Activated CD4-positive, alpha-beta memory T cell treated with anti-CD3 and anti-CD28 coated beads, Interleukin-2, amount 10 ng/mL, durations not matched to agents 7 days and 5 days (primary cell): ENCODE results near the gene BORCS6. TPM values are rescaled to one million over a fixed set of nuclear protein-coding genes. Genes with fewer than 3 reads are reported as not detected.

ENCODE experiments used
- CTCF ChIA-PET: fragments of 350-600 bp; sonication (Branson Sonifier 250); formaldehyde crosslinking; loops from one replicate; lab custom pipeline; 2021; ENCODE audit warnings: antibody characterized with exemption, inconsistent platforms; lab: Charles Lee
- POLR2A ChIA-PET: fragments of 350-600 bp; sonication (Branson Sonifier 250); formaldehyde crosslinking; loops from one replicate; lab custom pipeline; 2021; ENCODE audit warnings: antibody characterized with exemption; lab: Charles Lee
- DNase-seq: peaks from one replicate; pipeline ENCODE4 v3.0.0-alpha.2; 2020
- H3K27ac Mint-ChIP-seq: one replicate; pipeline ENCODE4 v1.8.0; 2021; ENCODE audit warnings: mild to moderate bottlenecking, mixed read lengths
- H3K27me3 Mint-ChIP-seq: one replicate; pipeline ENCODE4 v1.8.0; 2021; ENCODE audit warnings: mixed read lengths
- H3K36me3 Mint-ChIP-seq: one replicate; pipeline ENCODE4 v1.8.0; 2021; ENCODE audit warnings: low read depth, mixed read lengths
- H3K4me1 Mint-ChIP-seq: one replicate; pipeline ENCODE4 v1.8.0; 2021; ENCODE audit warnings: mixed read lengths
- H3K4me3 Mint-ChIP-seq: one replicate; pipeline ENCODE4 v1.8.0; 2021; ENCODE audit warnings: mild to moderate bottlenecking, mixed read lengths
- H3K9me3 Mint-ChIP-seq: one replicate; pipeline ENCODE4 v1.8.0; 2021; ENCODE audit warnings: mixed read lengths
- total RNA-seq, 2 experiments: library from RNA; stranded (reverse); gene quantifications; one replicate each; pipeline ENCODE4 v1.2.3, GENCODE V29; 2021

BORCS6 gene
- total RNA-seq, 2 experiments from 2014 or later, result 16.3 to 17.0 TPM

DNA sequence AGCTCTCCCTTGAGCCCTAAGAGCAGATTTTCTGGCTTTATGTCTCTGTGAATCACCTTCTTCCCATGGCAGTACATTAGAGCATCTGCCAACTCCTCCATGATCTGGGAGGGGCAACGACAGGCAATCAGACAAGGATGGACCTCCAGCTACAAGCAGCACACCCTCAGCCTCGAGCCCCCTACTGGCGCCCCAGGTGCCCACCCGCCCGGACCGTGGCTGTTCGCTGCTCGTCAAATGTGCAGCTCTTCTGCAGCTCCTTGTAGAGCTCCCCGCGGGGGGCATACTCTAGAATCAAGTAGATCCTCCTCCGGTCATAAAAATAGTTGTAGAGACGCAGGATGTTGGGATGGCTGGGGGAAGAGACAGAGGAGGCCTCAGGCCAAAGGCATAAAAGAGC is 16.6 kb upstream of the BORCS6 start:
- Mint-ChIP-seq H3K9me3 (no peaks in the 10 kb centered on the region), H3K27me3 (no peaks in the 10 kb centered on the region), H3K4me1 (peaks cover 46% of the 10 kb centered on the region), H3K36me3 (peaks cover 66% of the 10 kb centered on the region), H3K27ac (peak overlapping the region; percentile 58), H3K4me3 (no peak overlapping the region)
- POLR2A ChIA-PET, result interaction anchor here (1.2 to 25.1 kb wide), 6 partner anchors 14 to 89 kb away, joined by 3 to 612 read pairs (median 6); partner anchors contain the start of genes BORCS6 and SLC25A35
- CTCF ChIA-PET, result interaction anchor here (0.5 to 1.8 kb wide), 3 partner anchors 8 to 15 kb away, joined by 3 to 6 read pairs (median 5); no protein-coding TSS in a partner anchor
- no peak for DNase-seq

DNA sequence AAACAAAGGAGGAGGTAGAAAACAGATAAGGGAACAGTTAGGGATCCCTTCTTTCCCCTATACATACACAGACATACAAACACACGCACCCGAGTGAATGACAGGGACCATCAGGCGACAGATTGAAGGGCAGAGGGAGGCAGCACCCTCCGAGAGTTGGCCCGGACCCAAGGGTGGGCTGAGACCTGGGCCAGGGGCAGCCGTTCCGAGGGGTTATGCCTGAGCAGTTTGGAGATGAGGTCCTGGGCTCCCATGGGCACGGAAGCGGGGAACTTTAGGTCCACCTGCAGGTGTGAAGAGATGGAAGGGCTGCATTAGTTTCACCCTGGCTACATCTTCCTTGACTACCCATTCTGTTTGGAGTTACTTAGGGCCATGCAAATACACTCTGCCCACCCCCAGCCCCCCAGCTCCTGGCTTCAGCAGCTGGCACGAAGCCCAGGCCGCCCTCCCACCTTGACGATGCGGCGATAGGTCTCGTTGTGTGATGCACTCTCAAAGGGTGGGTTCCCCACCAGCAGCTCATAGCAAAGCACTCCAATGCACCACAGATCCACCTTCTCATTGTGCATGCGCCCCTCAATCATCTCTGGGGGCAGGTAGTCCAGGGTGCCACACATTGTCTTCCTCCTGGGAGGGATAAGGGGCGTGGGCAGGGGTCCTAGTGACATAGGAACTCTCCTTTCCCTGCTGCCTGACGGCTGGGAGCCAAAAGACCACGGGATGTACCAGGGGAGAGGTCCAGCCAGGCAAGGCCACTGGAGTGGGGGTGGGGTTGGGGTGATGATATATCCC is 15.0 kb upstream of the BORCS6 start:
- CTCF ChIA-PET, result no interaction called here
- peaks cover 73% of the 10 kb centered on the region for H3K36me3 Mint-ChIP-seq
- POLR2A ChIA-PET, result interaction anchor here (11.5 to 25.1 kb wide), 2 partner anchors 13 to 19 kb away, joined by 237 to 612 read pairs; partner anchors contain the start of gene BORCS6

DNA sequence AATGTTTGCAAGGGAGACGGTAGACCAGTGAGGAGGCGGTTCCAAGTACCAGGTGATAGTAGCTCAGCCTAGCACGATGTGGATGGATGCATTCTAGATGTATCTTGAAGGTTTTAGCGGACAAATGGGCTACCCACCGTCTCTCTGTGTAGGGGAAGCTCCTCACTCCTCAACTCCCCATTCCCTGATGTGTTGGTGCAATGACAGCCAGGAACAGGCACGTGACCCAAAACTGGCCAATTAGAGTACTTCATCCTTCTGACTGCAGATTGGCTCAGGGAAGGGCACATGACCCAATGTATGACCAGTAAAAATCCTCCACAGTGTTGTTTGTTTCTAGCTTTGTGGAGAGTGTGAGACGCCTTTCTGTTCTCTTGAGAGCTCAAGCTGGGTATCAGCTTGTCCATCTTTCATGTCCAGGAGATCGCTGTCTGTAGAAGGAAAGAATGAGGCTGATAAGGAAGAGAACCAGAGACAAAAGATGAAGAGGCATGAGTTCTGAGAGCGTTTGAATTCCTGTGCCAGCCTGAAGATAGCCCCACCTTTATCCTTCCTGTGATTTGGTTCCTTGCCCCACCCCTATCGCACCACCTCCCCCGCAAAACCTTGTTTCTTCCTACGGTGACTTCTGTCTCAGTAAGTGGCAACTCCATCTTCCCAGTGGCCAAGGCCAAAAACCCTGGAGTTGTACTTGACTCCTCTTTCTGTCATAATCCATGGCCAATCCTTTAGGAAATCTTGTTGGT is 2.3 kb upstream of the BORCS6 start:
- Mint-ChIP-seq H3K4me3 (no peak overlapping the region), H3K36me3 (no peaks in the 10 kb centered on the region), H3K27ac (no peak overlapping the region), H3K4me1 (peaks cover 22% of the 10 kb centered on the region), H3K9me3 (no peaks in the 10 kb centered on the region), H3K27me3 (no peaks in the 10 kb centered on the region)
- POLR2A ChIA-PET, result interaction anchor here (0.8 to 21.0 kb wide), 12 partner anchors 8 to 505 kb away, joined by 3 to 612 read pairs (median 10); partner anchors contain the start of genes AURKB, CTC1, PFAS and RANGRF
- peak; percentile 79 for DNase-seq
- CTCF ChIA-PET, result interaction anchor here (0.6 to 2.0 kb wide), 10 partner anchors 11 to 553 kb away, joined by 3 to 9 read pairs (median 4); partner anchors contain the start of gene SLC25A35

More for the DNA sequence above, 15.0 kb upstream of the BORCS6 start:
- no peaks in the 10 kb centered on the region for H3K9me3 Mint-ChIP-seq
- no peak overlapping the region for H3K4me3 Mint-ChIP-seq
- no peak for DNase-seq
- no peak overlapping the region for H3K27ac Mint-ChIP-seq
- H3K4me1 Mint-ChIP-seq, result peaks cover 47% of the 10 kb centered on the region
- no peaks in the 10 kb centered on the region for H3K27me3 Mint-ChIP-seq

DNA sequence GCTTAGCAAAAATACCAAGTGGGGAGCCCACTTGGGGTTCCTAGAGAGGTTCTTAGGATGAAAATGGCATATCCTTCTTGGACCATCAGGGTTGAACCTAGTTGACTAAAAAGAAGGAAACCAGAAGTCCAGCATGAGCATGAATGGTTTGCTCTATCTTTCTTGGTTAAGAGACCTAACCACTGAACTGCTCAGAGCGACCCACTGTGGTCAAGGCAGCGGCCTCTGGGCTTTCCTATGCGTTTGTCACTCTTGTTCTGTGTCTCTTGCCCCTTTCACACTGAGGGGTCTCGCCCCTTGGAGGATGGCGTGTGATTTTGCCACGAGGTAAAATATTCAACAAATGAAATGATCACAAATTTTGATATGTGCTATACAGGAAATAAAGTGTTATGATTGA is 526 bp upstream of the BORCS6 start:
- Mint-ChIP-seq H3K4me1 (peaks cover 13% of the 10 kb centered on the region), H3K9me3 (no peaks in the 10 kb centered on the region), H3K27me3 (no peaks in the 10 kb centered on the region), H3K4me3 (no peak overlapping the region), H3K27ac (no peak overlapping the region), H3K36me3 (no peaks in the 10 kb centered on the region)
- no peak for DNase-seq
- POLR2A ChIA-PET, result interaction anchor here (0.7 to 21.0 kb wide), 11 partner anchors 10 to 193 kb away, joined by 3 to 612 read pairs (median 23); partner anchors contain the start of genes ALOXE3, AURKB, CTC1 and PFAS
- CTCF ChIA-PET, result interaction anchor here (0.6 to 5.5 kb wide), 16 partner anchors 9 to 186 kb away, joined by 3 to 52 read pairs (median 5); partner anchors contain the start of genes AURKB, CTC1, KRABD2 and PFAS

DNA sequence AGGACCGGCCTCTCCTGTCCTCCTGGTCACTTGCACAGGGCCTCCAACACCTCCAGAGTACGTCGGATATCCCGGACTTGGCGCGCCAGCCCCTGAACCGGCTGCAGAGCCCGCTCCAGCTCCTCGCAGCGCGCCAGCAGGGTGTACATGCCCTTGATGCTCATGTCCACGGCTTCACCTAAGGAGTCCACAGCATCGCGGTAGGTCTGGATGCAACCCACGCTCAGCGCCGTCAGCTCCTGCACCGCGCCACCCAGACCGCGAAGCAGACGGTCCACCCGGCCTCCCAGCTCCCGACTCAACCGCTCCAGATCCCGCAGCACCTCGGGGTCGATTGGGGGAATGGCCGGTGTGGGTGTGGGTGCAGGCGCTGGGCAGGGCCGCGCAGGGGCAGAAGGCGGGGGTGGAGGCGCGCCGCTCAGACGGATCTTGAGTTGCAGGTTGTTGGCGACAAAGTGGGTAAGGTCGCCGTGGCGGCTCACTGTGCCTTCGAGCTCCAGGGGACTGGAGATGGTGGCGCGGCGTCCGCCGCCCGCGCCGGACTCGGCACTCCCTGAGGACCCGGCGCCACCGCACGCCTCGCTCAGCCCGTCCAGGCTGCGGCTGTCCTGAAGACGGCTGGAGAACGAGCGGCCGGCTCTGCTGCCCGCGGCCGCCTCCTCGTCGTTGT is 804 bp downstream of the BORCS6 start:
- H3K4me3 Mint-ChIP-seq, result no peak overlapping the region
- H3K4me1 Mint-ChIP-seq, result peaks cover 14% of the 10 kb centered on the region
- no peaks in the 10 kb centered on the region for H3K27me3 Mint-ChIP-seq
- no peak overlapping the region for H3K27ac Mint-ChIP-seq
- ChIA-PET POLR2A (interaction anchor here (0.9 to 21.0 kb wide), 16 partner anchors 10 to 273 kb away, joined by 3 to 612 read pairs (median 15); partner anchors contain the start of genes ALOXE3, AURKB, CTC1 and PFAS), CTCF (interaction anchor here (1.1 to 5.5 kb wide), 6 partner anchors 19 to 187 kb away, joined by 4 to 52 read pairs (median 6); partner anchors contain the start of genes AURKB, KRABD2 and SLC25A35)
- H3K9me3 Mint-ChIP-seq, result no peaks in the 10 kb centered on the region
- DNase-seq, result peak; percentile 44
- H3K36me3 Mint-ChIP-seq, result no peaks in the 10 kb centered on the region

DNA sequence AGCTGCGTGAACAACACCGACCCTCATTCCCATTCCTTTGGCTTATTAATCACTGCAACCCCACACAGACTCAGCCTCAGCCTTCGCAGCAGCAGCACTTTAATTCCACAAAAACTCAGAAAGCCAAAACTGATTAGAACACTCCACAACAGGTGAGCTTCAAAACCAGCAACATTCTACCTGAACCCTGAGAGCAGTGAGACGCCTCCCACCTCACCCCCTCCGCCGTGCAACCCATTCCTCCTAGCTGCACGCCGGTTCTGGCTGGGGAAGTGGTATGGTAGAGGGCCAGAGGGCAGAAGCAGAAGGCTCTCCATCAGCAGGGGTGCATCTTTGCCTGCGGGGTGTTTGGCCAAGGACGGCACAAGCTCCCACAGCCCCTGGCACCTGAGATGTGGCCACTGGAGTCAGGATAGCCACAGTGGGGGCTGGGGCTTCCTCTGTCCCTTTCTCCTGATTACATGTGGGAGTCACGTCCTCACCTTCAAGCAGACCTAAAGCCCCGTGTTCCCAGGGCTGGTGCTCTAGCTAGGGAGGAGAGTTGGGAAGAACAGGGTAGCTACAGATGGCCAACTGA is 1.6 kb downstream of the BORCS6 start:
- ChIA-PET CTCF (interaction anchor here (0.8 to 5.5 kb wide), 6 partner anchors 22 to 115 kb away, joined by 3 to 52 read pairs (median 4); partner anchors contain the start of gene AURKB), POLR2A (interaction anchor here (0.9 to 21.0 kb wide), 16 partner anchors 11 to 273 kb away, joined by 3 to 612 read pairs (median 12); partner anchors contain the start of genes ALOXE3, AURKB, CTC1 and PFAS)
- DNase-seq, result peak; percentile 26
- H3K27ac Mint-ChIP-seq, result no peak overlapping the region
- H3K9me3 Mint-ChIP-seq, result no peaks in the 10 kb centered on the region
- H3K36me3 Mint-ChIP-seq, result no peaks in the 10 kb centered on the region
- no peak overlapping the region for H3K4me3 Mint-ChIP-seq
- H3K4me1 Mint-ChIP-seq, result peaks cover 18% of the 10 kb centered on the region
- peaks cover 4% of the 10 kb centered on the region for H3K27me3 Mint-ChIP-seq

GRCh38 chr17:8187517-8188262 is 2.3 kb downstream of the BORCS6 start:
- ChIA-PET POLR2A (interaction anchor here (0.9 to 21.0 kb wide), 15 partner anchors 12 to 194 kb away, joined by 3 to 612 read pairs (median 13); partner anchors contain the start of genes ALOXE3, AURKB, CTC1 and PFAS), CTCF (interaction anchor here (0.7 to 5.5 kb wide), 13 partner anchors 14 to 114 kb away, joined by 3 to 52 read pairs (median 5); partner anchors contain the start of gene AURKB)
- Mint-ChIP-seq H3K27ac (no peak overlapping the region), H3K27me3 (peaks cover 8% of the 10 kb centered on the region), H3K36me3 (no peaks in the 10 kb centered on the region), H3K4me3 (no peak overlapping the region), H3K9me3 (no peaks in the 10 kb centered on the region), H3K4me1 (peaks cover 18% of the 10 kb centered on the region)
- peak; percentile 93 for DNase-seq

DNA sequence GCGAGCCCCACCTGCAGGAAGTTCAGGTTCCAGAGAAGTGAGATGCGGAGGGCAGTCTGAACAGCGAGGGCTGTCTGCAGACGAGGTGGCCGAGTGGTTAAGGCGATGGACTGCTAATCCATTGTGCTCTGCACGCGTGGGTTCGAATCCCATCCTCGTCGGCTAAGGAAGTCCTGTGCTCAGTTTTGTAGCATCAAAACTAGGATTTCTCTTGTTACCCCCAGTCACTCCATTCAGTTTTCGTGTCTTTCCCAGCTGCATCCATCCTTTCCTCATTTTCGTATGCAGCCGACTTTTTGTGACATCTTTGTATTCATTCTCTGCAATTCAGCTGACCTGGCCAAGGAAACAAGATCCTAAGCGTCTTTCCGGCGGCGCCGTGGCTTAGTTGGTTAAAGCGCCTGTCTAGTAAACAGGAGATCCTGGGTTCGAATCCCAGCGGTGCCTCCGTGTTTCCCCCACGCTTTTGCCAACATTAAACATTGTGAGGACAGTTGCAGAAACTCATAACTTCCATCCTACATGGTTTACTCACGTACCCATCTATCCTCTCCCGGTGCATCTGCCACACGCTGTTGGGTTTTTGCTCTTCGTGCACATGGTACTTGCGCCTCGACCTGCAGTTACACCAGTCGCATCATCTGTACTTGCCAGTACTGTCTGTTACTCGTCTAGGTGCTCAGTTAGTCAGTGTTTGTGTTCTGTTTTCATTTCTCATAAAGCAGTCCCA is 3.0 kb downstream of the BORCS6 start:
- peak; percentile 94 for DNase-seq
- H3K27me3 Mint-ChIP-seq, result peaks cover 11% of the 10 kb centered on the region
- peaks cover 18% of the 10 kb centered on the region for H3K4me1 Mint-ChIP-seq
- no peak overlapping the region for H3K27ac Mint-ChIP-seq
- no peaks in the 10 kb centered on the region for H3K9me3 Mint-ChIP-seq
- H3K36me3 Mint-ChIP-seq, result no peaks in the 10 kb centered on the region
- H3K4me3 Mint-ChIP-seq, result no peak overlapping the region
- POLR2A ChIA-PET, result interaction anchor here (1.0 to 21.0 kb wide), 14 partner anchors 12 to 109 kb away, joined by 3 to 612 read pairs (median 15); partner anchors contain the start of genes ALOXE3, AURKB, CTC1 and HES7
- CTCF ChIA-PET, result interaction anchor here (0.7 to 5.5 kb wide), 12 partner anchors 13 to 113 kb away, joined by 3 to 52 read pairs (median 5); partner anchors contain the start of gene AURKB

DNA sequence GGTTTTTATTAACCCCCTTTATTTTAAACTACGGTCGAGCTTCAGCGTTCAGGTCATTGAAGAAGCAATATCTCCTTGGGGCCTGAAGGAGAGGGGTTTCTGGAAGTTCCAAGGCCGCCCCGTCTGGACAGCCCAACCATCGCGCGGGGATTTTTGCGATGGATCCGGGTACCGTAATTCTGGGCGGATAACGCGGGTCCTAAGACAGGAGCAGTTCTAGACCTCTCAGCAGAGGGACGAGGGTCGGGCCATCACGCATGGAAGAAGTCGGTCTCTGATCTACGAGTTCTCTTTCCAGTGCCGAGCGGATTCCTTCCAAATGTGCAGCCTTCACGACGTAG is 3.6 kb downstream of the BORCS6 start:
- no peaks in the 10 kb centered on the region for H3K36me3 Mint-ChIP-seq
- peaks cover 12% of the 10 kb centered on the region for H3K27me3 Mint-ChIP-seq
- peaks cover 19% of the 10 kb centered on the region for H3K4me1 Mint-ChIP-seq
- POLR2A ChIA-PET, result interaction anchor here (1.0 to 21.0 kb wide), 12 partner anchors 11 to 109 kb away, joined by 3 to 612 read pairs (median 13); partner anchors contain the start of genes ALOXE3, AURKB, CTC1 and HES7
- H3K9me3 Mint-ChIP-seq, result no peaks in the 10 kb centered on the region
- no peak overlapping the region for H3K27ac Mint-ChIP-seq
- DNase-seq, result no peak
- H3K4me3 Mint-ChIP-seq, result no peak overlapping the region
- CTCF ChIA-PET, result interaction anchor here (1.5 to 5.5 kb wide), 6 partner anchors 12 to 66 kb away, joined by 5 to 52 read pairs (median 9); no protein-coding TSS in a partner anchor
